ENCODE measurements around the gene ABR. TPM values are rescaled to one million over a fixed set of nuclear protein-coding genes. Genes with fewer than 3 reads are reported as not detected.

Gene ABR
- total RNA-seq (ENCODE audit: insufficient read depth, low replicate concordance), result 47.2 TPM

DNA sequence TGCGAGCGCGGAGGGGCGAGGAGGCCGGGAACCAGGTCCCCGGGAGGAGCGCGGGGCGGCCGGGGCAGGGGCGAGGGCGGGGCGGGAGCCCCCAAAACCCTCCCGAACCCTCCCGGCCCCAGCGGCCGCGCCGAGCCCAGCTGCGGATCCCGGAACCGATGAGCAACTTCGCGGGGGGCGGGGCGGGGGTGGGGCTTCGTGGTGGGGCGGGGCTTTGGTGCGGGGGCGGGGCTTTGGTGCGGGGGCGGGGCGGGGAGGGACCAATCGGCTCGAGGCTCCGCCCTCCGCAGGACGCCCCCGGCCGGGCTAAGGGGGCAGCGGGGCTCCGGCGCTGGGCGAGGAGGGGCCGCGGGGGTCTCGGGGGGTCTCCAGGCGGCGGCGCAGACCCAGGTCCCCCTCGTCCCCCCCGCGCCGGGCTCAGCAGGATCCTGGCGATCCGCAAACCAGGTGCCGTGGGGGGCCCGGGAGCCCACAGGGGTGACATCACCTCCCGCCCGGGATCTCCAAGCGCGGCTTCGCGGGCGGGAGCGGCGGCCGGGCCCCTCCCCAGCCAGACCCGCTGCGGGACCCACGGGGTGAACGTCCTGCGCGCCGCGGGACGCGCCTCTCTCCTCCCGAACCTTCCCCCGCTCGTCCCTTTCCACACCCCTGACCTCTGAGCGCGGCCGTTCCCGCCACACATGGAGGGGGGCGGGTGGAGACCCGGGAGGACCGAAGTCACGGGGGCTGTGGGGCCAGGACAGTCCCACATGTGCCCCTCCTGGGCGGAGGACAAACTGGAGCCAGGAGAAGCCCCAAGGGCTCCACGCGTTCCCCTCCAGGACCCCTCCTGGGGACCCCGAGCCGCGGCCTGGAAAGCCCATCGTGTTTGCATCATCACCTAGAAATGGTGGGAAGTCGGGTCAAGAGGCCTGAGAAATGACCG, at the start of gene ABR:
Gene ABR (minus strand): TSS at position 164 of the 925 bp plus-strand sequence. CDS start 254 bp downstream, outside the sequence.
- no peak for DNase-seq (ENCODE audit: low spot score)

DNA sequence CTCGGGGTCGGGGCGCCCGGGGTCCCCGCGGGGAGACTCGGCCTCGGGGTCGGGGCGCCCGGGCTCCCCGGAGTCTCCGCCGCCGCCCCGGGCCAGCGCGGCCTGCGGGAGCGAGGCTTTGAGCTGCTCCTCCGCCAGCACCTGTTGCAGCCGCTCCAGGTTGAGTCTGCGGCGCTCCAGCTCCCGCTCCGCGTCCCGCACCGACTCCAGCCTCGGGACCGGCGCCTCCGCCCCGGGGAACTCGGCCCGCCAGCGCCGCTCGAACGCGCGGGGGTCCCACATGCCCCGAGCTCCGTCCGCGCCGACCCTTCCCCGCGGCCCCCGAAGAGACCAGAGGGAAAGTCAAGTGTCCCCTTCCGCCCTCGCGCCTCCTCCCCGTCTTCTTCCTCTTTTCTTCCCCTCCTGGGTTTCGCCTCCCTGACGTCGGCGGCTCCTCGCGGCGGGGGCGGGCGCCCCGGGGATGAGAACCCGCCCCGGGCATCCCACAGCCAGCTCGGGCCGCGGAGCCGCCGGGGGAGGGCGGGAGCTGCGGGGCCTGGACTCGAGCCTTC, 49.6 kb upstream of the ABR start:
- DNase-seq (ENCODE audit: low spot score), result peak; percentile 47

DNA sequence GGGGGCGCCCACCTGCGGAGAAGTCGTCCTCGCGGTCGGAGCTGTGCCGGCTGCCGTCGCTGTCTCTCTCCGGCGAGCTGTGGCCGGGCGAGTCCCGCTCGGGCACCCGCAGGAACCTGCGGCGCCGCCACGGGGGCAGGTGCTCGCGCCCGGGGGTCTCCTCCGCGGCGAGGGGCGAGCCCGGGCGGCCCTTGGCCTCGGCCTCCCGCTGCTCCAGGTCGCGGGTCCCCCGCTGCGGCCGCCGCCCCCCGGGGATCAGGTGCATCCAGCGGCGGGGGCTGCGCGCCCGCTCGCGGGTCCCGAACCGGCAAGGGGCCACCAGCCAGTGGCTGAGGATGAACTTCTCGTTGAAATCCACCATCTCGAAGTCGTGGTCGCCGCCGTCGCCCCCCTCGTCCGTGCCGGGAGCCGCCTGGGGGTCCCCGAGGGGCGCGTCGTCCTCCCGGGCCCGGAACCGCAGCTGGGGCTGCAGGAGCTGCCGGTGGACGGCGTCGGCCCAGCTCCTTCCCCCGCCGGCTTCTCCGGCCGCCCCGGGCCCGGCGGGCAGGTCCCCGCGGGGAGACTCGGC, 49.1 kb upstream of the ABR start:
- no peak for DNase-seq (ENCODE audit: low spot score)

DNA sequence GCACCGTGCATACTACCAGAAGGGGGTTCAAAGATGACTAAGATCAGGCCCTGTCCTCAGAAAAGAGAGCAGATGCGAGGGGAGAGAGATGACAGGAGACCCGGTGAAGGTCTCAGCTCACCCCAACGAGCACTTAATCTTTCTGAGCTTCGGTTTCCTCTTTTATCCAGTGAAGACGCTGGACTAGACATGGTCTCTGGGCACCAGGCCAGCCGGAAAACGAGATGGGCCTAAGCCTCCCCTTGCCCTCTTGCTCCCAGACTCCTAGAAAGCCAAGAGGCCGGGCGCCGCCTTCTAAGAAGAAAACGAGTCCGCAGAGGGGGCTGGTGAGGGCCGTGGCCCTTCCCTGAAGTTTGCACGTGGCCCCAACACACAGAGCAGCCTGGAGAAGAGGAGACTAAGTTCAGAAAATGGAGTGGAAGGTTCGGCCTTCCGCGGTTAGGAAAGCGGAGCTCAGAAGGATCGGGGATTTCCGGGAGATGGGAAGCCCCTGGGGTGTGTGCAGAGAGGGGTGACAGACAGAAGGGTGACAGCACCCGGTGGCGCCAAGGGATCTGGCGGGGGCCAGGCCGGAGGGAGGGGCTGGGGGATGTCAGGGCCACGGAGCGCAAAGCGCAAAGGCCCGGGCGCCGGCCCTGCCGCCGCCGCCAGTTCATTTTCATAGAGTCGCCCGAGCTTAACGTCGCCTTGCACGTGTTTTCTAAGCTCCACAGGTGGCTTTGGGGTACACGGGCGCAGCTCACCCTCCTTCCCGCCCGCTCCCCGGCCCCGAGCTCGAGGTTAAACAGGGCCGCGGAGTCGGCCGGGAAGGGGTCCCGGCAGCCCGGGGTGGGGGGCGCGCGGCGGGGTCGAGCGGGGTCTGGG, 48.4 kb upstream of the ABR start:
- peak; percentile 25 for DNase-seq (ENCODE audit: low spot score)

DNA sequence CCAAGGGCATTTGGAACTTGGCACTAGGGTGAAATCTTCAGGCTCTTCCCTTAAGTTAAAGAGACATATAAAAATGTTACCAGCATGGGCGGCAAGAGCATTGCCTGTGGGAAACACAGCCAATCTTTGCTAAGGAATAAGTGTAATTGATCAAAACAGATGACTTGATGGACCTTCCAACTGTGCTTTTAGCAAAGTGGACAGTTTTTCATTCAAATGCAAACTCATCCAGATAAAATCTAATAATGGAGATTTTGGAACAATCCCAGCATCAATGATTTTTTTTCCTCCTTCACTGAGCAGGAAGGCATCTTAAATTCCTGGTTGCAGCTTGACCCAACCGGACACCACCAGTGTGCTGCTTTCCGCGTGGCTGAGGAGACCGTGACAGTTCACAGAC, 47.6 kb upstream of the ABR start:
- no peak for DNase-seq (ENCODE audit: low spot score)

DNA sequence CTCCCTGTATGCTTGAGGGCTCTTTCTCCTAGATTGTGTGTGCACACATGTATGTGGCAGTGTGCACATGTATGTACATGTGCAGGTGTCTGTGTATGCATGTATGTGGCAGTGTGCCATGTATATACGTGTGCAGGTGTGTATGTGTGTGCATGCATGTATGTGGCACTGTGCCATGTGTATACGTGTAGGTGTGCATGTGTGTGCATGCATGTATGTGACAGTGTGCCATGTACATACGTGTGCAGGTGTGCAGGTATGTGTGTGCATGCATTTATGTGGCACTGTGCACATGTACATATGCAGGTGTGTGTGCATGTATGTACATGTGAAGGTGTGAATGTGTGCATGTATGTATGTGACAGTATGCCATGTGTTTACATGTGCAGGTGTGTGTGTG, 46.5 kb upstream of the ABR start:
- no peak for DNase-seq (ENCODE audit: low spot score)

DNA sequence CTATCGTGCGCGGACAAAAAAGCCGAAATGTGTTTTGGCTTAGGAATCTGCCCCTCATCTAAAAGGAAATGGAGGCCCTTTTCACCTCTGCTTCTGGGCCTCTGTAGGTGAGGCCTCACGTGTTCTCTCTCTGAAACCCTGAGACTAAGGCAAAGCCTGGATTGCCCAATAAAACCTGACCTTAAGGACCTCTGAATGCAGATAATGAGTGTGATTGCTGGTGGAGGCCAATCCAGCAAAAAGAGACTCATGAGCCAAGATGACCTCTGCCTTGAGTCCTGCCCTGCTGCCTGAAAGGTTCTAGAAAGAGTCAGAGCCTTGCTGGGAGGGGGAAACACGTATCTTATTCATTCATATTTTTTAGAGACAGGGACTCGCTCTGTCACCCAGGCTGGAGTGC, 44.5 kb upstream of the ABR start:
- no peak for DNase-seq (ENCODE audit: low spot score)

DNA sequence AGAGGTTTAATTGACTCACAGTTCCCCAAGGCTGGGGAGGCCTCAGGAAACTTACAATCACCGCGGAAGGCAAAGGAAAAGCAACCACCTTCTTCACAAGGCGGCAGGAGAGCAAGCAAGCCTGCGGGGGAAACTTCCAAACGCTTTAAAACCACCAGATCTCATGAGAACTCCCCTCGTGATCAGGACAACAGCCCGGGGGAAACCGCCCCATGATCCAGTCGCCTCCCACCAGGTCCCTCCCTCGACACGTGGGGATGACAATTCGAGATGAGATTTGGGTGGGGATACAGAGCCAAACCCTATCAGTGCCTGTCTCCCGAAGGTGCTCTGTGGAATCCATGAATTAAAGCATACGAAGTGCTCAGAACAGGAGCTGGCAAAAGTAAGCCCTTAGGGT, 43.9 kb upstream of the ABR start:
- DNase-seq (ENCODE audit: low spot score), result no peak

DNA sequence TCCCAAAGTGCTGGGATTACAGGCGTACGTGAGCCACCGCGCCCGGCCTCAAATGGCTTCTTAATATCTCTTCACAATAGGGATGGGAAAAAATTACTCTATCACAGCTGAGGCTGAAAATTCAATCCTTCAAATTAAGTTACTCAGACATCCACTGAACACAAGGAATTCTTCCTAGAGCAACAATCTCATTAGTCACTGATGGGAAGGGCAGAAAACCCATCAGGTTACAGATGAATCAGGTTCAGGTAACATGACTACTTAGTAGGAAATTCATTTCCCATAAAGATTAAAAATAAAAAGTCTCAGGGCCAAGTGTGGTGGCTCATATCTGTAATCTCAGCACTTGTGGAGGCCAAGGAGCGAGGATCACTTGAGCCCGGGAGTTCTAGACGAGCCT, 42.5 kb upstream of the ABR start:
- no peak for DNase-seq (ENCODE audit: low spot score)

DNA sequence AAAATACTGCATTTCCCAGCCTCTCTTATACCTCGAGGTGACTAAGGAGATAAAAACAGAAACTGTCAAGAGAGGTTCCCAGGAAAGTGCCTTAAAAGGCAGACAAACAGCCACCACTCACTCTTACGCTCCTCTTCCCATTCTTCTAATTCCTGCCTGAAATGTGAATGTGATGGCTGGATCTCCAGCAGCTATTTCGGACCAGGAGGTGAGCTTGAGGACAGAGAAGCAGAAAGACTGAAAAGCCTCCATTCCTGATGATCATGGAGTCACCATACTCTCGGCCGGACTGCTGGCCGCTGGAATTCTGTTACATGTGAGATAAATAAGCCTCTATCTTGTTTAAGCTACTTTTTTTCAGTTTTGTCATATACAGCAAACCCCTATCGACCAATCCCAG, 41.4 kb upstream of the ABR start:
- DNase-seq (ENCODE audit: low spot score), result no peak

DNA sequence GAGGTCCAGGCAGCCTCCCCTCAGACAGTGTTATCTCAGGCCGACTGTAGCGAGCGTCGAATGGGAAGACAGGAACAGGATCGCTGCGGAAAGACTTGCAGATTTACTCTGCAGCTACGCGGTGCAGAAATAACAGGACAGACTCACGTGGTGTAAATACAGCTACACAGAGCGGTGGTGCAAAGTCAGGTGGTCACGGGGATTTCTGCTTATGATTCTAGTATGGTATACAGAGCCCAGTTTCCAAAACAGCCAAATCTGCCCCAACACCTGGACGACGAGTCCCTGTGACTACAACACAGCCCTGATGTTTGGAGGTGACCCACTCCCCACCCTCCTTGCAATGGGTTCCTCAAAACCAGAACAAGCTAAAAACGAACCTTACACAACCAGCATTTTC, 40.6 kb upstream of the ABR start:
- DNase-seq (ENCODE audit: low spot score), result no peak

DNA sequence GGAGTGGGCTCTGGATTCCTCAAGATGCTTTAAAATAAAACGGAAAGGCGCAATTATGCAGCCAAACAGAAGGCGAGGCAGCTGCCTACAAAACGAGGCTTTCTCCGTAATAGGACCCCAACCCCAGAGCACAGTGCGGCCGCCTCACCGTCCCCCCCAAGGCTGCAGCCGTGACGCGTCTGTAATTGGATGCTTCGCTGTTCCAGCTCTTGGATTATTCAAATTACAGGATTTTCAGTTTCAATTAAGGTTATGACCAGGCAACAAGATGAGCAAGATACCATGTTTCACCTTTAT, 37.3 kb upstream of the ABR start:
- DNase-seq (ENCODE audit: low spot score), result no peak

DNA sequence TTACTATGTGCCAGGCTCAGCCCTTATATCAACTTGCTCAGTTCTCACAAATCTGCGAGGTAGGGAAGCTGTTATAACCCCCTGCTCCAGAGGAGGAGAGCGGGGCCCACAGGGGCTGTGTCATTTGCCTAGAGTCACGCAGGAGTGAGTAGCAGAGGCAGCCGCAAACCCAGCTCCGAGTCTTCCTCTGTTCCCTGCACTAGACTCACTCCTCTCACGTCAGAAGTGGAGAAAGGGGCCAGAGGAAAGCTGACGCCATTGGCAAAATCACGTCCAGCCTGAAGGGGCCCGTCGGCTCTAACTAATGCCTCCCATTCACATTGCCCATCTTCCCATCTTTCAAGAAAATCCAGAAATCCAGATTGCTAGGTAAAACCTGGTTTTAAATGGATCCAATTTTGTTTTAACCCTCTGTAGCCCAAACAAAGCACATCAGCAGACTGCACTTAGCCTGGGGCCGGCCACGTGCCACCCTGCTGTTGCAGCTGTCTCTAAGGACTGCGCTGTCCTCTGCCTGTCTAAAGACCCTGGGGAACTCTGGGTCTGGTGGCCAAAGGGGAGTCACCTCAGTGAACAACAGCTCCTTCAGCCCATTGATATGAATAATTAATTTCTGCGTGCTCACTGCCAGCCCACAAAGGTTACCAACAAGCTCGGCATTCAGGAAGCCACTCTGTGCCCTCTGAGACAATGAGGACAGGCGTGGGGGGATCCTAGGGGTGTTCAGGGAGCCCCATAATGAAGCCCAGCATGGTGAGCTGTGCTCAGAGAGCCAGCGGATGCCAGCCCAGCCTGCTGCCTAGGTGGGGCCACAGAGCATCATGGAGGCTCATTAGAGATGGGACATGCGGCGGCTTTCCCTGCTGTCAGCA, 36.7 kb upstream of the ABR start:
- DNase-seq (ENCODE audit: low spot score), result no peak

DNA sequence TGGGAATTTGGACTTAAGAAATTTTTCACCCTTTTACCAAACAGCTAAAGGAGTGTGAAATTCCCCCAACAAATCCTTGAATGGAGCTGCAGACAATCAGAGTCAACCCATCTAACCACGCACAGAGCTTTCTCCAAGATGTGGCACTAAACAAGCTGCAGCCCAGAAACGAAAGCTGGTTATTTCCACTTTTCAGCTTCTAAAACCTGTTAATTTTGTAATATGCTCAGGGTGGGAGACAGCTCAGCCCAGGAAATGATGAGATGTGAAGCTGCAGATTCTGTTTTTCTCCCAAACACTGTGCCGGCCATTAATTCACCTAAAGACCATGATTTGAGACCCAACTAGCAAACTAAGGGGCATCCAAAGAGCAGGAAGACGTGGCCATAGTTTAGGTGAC, 33.2 kb upstream of the ABR start:
- no peak for DNase-seq (ENCODE audit: low spot score)

DNA sequence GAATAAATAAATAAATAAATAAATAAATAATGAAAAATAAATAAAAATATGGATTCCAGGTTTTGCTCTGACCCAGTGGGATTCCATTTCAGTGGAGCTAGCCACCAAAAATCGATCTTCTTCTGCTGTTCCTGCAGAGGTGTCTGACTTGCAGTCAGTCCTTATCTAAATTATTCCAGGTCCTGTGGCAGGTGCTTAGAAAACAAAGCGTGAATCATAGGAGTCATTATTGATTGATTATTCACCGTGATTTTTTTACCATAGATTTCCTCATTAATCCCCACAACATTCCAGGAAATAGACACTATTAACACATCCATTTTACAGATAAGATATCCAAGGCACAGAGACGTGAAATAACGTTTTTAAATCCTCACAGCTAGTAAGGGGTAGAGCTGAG, 31.5 kb upstream of the ABR start:
- no peak for DNase-seq (ENCODE audit: low spot score)

DNA sequence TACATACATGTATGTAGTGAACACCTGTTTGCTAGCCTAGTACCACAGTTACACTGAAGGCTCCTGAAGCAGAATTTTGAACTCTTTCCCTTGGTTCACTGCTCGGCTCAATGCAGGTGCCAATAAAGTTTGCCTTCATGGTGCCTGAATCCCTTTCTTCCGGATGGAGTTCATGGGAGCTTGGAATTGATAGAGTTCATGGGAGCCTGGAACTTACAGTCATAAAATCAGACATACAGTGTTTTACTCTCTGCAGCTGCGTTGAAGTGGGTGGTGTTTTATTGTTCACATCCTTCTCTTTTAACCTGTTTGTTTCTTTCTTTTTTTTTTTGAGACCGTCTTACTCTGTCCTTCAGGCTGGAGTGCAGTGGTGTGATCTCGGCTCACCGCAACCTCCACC, 29.2 kb upstream of the ABR start:
- no peak for DNase-seq (ENCODE audit: low spot score)

DNA sequence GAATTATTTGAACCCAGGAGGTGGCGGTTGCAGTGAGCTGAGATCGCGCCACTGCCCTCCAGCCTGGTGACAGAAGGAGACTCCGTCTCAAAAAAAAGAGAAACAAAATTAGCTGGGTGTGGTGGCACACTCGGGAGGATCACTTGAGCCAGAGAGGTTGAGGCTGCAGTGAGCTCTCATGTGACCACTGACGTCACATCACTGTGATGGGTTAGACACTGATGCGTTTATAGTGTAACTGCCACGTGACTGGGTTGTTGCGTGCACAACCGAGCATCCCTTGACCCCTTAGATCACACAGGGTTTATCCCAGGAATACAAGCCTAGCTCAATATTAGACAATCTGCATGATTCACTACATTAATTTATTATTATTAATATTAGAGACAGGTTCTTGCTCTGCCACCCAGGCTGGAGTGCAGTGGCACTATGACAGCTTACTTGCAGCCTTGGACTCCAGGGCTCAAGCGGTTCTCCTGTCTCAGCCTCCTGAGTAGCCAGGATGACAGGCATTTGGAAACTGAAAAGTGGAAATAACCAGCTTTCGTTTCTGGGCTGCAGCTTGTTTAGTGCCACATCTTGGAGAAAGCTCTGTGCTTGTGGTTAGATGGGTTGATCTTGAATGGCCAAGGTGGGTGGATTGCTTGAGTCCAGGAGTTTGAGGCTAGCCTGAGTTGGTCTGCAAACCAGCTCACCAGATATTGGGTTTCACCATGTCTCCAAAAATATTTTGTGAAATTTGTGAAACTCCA, 26.4 kb upstream of the ABR start:
- no peak for DNase-seq (ENCODE audit: low spot score)

DNA sequence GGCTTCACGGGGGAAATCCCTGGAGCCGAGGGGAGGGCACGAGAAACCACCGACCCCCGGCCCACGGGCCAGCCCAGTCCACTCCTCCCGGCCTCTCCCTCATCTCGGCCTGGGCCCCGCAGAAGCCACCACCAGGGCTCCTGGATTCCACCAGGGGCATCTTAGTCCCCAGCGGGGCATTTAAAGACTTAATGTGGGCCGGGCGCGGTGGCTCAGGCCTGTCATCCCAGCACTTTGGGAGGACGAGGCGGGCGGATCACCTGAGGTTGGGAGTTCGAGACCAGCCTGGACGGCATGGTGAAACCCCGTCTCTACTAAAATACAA, 24.1 kb upstream of the ABR start:
- DNase-seq (ENCODE audit: low spot score), result no peak

DNA sequence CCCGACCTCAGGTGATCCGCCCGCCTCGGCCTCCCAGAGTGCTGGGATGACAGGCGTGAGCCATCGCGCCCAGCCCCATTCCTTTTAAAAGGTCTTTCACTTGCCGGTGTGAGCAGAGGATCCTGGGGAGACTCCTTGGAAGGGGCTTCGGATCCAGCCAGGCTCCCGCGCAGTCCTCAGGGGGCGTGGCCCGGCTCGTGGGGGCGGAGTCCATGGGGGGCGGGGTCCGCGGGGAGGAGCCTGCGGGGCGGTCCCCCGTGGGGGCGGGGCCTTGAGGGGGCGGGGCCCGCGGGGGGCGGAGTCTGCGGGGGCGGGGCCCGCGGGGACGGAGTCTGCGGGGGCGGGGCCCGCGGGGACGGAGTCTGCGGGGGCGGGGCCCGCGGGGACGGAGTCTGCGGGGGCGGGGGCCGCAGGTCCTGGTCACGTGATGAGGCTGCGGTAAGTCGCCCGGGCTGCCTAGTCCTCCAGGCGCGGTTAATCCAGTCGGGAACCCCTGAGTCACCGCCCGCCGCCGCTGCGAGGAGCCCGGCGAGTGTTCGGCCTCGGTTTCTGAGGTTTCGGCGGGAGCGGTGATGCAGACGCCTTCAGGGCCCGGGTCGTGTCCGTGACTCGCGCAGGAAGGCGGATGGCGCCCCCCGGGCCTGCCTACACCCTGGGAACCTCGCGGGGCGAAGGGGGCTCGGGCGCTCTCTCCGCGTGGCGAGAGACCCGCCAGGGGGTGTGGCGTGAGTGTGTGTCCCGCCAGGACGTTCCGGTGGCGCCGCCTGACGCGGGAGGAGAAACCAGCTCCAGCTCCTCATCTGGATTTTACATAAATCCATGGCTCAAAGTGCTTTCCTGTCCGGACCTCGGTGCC, 23.6 kb upstream of the ABR start:
- peak; percentile 51 for DNase-seq (ENCODE audit: low spot score)

DNA sequence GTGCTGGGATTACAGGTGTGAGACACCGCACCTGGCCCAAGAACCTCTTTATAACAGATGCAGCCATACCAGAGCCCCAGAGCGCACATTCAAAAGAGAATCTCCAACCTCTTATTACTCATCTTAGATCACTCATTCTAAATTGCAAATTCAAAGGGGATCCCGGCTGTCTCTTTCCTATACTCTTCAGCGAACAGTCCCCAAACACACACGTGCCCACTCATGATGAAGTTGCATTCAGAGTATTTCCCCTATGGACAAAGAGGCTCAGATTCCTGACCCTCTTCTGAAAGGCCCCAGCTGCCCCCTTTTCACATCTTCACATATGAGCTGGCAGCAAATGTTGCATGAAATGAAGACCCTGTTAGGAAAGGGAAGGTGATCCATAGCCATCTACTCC, 22.5 kb upstream of the ABR start:
- no peak for DNase-seq (ENCODE audit: low spot score)
